Measurements from ENCODE around the gene CRYBG3.

Gene CRYBG3

DNA sequence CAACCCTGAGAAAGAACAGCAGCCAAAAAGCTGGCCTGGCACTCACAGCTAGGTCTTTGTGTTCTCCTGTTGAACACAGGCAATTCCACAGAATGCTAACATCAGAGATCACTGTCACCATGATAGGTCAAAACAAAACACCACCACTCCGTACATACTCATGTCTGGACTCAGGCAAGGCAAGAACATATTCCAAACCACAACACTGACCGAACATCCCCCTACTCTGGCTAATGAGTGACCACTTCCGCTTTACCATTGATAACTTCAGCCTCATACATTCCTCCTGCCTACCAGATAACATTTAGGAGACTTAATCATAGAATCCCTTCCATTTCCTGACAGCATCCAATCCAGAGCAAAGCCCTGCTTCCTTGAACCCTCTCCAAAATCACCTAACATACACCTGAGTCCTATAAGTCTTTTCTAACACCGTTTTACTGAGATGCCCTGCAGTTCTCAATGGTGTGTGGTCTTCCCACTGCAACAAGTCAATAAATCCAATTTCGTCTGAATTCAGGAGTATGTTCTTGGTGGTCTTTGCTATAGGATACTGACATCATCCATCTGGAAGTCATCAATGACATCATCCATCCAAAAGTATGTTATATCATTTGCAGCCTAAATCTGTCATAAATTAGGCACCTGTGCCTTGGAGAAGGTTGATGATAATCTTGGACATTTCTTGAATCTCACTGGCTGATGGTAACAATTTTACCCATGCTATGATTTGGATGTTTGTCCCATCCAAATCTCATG lies 126.7 kb downstream of the CRYBG3 start:
- no peak for DNase-seq

- DNase-seq = peak; percentile 8 to 41 (median 25)
Observed at GRCh38 chr3:97949110-97949485, 127.3 kb downstream of the CRYBG3 start.

- DNase-seq = no peak
Observed at GRCh38 chr3:97949743-97950142, 127.9 kb downstream of the CRYBG3 start.

DNA sequence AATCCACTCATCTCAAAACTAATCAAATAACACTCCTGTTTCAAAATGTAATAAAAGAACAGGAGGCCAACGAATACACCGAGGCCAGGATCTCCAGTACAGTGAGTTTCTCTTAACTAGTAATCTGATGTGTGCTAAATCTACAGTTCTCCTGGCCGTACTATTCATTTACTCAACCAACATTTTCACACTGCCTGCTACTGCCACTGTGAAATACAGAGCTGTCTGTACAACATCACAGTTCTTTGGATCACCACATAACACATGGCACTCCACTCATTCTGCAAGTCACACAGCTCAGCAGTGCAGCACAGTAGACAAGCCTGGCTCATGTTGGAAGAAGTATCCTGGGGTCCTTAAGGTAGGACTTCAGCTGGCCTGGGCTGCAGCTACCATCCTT lies 128.5 kb downstream of the CRYBG3 start:
- DNase-seq = no peak

DNA sequence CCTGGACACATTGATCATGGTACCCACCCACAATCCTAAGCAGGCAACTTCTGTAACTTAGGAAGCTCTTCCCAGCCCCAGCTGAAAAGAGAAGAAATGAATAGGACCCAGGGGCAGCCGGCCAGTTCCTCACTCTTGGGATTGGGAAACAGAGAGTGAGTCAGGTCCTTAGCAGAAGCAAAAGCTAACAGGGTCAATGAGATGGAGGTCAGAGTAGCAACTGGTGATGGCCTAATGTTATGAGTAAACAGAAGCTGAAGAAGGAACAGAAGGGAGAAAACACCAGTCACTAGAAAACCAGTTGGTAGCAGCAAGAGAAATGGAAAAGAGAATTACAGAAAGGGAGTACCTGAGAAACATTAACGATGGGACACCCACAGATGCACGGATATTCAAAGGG lies 130.5 kb downstream of the CRYBG3 start:
- peak; percentile 72 to 90 (median 84) for DNase-seq

- DNase-seq = peak; percentile 10 to 55 (median 39)
Observed at GRCh38 chr3:97952872-97953271, 131.1 kb downstream of the CRYBG3 start.

- DNase-seq = peak in 3 of 4 experiments; percentile 31 to 41 (median 35)
Observed at GRCh38 chr3:97954228-97954827, 132.5 kb downstream of the CRYBG3 start.

- no peak for DNase-seq
Observed at GRCh38 chr3:97956051-97956450, 134.2 kb downstream of the CRYBG3 start.

GRCh38 chr3:97957617-97958311 lies 136.0 kb downstream of the CRYBG3 start:
- peak in 1 of 4 experiments; percentile 14 for DNase-seq

DNA sequence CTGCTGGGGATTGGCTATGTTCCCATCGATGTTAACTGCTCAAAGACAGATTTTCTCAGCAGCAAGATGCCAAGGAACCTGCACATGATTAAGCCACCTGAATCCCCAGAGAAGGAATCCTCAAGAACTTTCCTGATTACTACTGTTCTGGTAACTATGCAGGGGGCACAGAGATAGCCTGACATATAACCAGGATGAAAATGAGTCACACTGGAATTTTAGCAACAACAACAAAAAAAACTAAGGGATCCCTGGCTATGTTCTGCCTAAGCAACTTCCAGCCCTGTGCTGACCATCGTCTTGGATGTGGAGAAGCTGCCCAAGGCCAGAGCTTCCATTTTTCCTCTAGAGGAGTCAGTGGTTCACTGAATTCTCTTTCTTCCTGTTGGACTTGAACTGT lies 136.6 kb downstream of the CRYBG3 start:
- DNase-seq = no peak

DNA sequence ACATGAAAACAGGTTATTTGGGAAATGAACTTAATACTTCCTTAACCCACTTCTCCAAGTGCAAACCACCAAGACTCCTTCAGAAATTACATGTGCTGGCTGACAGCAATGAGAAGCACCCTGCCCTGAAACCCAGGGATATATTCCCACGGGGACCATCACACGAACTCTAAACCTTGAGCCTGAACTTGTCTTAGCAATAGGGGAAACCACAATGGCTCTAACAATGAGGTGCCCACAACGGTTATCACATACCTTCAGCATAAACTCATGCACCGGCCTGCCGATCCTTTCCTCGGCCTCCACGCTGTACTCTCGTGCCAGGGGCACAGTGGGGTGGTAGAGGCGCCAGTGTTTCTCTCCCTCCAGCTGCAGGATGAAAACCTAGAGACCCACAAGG lies 137.0 kb downstream of the CRYBG3 start:
- DNase-seq = no peak

- DNase-seq = no peak
Observed at GRCh38 chr3:97959872-97960271, 138.1 kb downstream of the CRYBG3 start.

GRCh38 chr3:97960551-97960950 lies 138.7 kb downstream of the CRYBG3 start:
- no peak for DNase-seq

GRCh38 chr3:97960993-97961766 lies 139.4 kb downstream of the CRYBG3 start:
- DNase-seq = no peak

GRCh38 chr3:97967966-97968365 lies 146.2 kb downstream of the CRYBG3 start:
- no peak for DNase-seq

GRCh38 chr3:97968376-97968775 lies 146.6 kb downstream of the CRYBG3 start:
- DNase-seq = no peak

- DNase-seq = no peak
Observed at GRCh38 chr3:97969541-97969940, 147.7 kb downstream of the CRYBG3 start.

GRCh38 chr3:97970156-97970555 lies 148.3 kb downstream of the CRYBG3 start:
- DNase-seq = no peak

GRCh38 chr3:97970956-97971620 lies 149.3 kb downstream of the CRYBG3 start:
- DNase-seq = no peak

GRCh38 chr3:97971679-97972567 lies 150.1 kb downstream of the CRYBG3 start, which contains the start of gene RIOX2:
Gene RIOX2 (minus strand): TSS chr3:97972431. CDS start chr3:97967593, 4,838 bp downstream.
- peak; percentile 78 to 94 (median 86) for DNase-seq

DNA sequence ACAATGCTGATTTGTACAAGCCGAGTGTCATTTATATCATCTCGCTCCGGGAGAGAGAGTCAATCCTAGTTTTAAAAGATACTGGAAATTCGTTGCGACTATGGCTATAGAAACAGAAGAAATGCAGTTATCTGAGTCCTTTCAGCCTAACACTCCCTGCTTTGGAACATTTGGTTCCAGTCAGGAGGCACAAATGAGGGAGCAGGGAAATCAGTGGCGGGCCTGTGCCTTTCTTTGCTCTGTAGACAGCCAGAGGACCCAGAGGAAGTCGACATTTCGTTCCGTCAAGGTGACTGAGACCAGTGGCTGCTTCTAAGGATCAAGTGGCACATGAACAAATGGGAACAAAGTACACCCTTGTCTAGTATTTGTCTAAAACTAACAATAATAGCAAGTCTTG lies 151.2 kb downstream of the CRYBG3 start:
- DNase-seq = no peak
